Smooth muscle cell of the umbilical artery (primary cell): ENCODE data around the gene PPIE. TPM values are rescaled to one million over a fixed set of nuclear protein-coding genes. Genes with fewer than 3 reads are reported as not detected.

Experiments
- total RNA-seq: library from RNA; depleted of rRNA; stranded (reverse); fragments of >200 nt; gene quantifications from 2 replicates; pipeline ENCODE4 v1.2.3, GENCODE V29; 2014

PPIE gene
- 31.0 and 36.8 TPM in 2 replicates for total RNA-seq

DNA sequence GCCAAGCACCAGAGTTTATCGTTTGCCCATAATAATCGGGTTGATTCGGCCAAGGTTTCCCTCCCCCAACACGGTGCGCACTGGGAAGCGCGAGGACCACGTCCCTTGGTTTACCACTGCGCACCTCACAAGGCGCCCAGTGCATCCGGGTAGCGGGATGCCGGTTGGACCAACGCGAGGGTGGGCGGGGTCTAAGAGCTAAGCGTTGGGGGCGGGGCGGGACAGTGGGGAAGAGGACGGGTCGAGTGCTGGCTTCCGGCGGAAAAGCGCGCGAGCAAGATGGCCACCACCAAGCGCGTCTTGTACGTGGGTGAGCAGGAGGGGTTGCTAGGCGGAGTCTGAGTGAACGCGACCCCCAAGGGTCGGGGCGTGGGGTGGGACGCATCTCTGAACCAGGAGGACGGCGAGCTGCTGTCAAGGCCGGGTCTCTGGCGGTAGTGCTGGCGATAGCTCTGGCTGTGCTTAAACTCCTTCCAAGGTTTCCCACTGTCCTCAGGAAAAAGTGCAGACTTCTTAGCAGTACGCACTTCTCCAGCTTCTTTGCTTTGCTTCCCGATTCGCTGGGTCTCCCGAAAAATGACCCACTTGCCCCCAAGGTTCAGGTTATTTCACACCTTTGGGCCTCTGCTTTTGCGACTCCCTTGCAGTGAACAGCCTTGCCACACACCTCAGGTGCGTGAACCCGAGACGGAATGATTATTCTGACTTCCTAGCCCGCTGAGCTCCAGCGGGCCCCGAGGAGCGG is at the start of gene PPIE:
Gene PPIE (plus strand): TSS at position 261 of the 745 bp plus-strand sequence. CDS start 19 bp downstream, at position 280.

GRCh38 chr1:39691383-39692151 is 47.1 kb upstream of the PPIE start, which contains the start of gene HPCAL4:
TSS of gene HPCAL4 (minus strand) at chr1:39691433. CDS start at chr1:39684603, 6,830 bp downstream.

DNA sequence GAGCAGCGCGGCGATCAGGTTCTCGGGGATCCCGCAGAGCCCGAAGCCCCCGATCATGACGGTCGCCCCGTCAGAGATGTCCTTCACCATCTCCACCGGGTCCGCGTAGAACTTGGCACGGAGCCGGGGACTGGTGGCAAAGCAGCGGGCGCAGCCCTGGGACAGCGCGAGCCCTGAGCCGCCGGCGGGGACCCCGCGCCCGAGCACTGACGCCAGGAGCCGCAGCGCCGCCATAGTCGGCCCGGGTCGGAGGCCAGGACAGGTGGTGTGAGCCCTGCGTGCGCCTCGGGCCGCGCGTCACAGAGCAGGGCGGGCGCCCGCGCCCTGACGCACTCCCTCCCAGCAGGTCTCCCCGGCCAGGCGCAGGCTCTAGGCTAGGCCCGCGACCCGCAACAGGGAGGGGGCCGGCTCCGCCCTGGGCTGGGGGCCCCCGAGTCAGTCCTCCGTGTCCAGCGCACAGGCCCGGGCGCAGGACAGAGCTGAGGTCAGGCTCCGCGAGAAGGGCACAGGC is 32.4 kb downstream of the PPIE start, which contains the start of gene OXCT2:
Gene OXCT2 (minus strand): TSS at position 327 of the 511 bp plus-strand sequence. CDS start 93 bp downstream, at position 234.

GRCh38 chr1:39788758-39789570 is 50.3 kb downstream of the PPIE start, which contains the start of gene BMP8B:
TSS of gene BMP8B (minus strand) at chr1:39788865. CDS start at chr1:39788485, 380 bp downstream.

Other genes starting within 250 kb of the PPIE start
- 0.30 and 0.32 TPM in 2 replicates for gene BMP8A, start 247.2 kb upstream of the PPIE start, total RNA-seq
- 200 and 376 TPM in 2 replicates for gene PABPC4, start 162.1 kb upstream of the PPIE start, total RNA-seq
- gene HEYL, start 99.2 kb upstream of the PPIE start, total RNA-seq, result under 0.01 TPM in 1 of 2 replicates, not detected in the other
- gene NT5C1A, start 66.8 kb upstream of the PPIE start, total RNA-seq, result not detected in 2 replicates
- not detected in 2 replicates for gene HPCAL4, start 47.4 kb upstream of the PPIE start, total RNA-seq
- 0.30 and 1.2 TPM in 2 replicates for gene OXCT2, start 32.5 kb downstream of the PPIE start, total RNA-seq
- not detected in 2 replicates for gene BMP8B, start 50.0 kb downstream of the PPIE start, total RNA-seq
- 27.3 and 40.2 TPM in 2 replicates for gene TRIT1, start 144.6 kb downstream of the PPIE start, total RNA-seq
- gene MYCL, start 163.0 kb downstream of the PPIE start, total RNA-seq, result 1.3 and 2.1 TPM in 2 replicates
- gene MFSD2A, start 216.3 kb downstream of the PPIE start, total RNA-seq, result 13.4 and 17.9 TPM in 2 replicates